ENCODE results near the gene ABI3BP.

DNA sequence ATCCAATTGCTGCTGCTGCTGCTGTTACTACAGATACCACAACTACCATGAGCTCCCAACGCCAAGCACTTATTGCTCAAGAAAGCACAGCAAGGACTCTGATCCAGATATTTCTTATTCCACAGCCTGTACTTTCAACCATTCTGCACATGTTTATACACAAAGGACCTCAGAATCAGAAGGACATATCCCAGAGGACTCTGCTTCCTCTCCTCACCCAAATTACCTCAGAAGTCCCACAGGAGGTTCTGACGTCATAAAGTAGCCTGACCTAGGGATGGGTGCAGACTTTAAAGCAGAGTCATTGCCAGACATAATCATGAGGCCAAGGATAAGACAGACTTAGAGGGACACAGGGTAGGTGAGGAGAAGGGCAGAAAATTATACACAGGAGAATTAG lies 115.9 kb downstream of the ABI3BP start:
- no peak for TF ChIP-seq EZH2 (IDR thresholded peaks at IDR 0.05; ENCODE audit: low read length, unreplicated experiment)
- TF ChIP-seq, protein P1, sequence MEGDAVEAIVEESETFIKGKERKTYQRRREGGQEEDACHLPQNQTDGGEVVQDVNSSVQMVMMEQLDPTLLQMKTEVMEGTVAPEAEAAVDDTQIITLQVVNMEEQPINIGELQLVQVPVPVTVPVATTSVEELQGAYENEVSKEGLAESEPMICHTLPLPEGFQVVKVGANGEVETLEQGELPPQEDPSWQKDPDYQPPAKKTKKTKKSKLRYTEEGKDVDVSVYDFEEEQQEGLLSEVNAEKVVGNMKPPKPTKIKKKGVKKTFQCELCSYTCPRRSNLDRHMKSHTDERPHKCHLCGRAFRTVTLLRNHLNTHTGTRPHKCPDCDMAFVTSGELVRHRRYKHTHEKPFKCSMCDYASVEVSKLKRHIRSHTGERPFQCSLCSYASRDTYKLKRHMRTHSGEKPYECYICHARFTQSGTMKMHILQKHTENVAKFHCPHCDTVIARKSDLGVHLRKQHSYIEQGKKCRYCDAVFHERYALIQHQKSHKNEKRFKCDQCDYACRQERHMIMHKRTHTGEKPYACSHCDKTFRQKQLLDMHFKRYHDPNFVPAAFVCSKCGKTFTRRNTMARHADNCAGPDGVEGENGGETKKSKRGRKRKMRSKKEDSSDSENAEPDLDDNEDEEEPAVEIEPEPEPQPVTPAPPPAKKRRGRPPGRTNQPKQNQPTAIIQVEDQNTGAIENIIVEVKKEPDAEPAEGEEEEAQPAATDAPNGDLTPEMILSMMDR (conservative IDR thresholded peaks at IDR 0.05; ENCODE audit: low read depth, low read length): no peak
- TF ChIP-seq EZH2phosphoT487 (IDR thresholded peaks at IDR 0.05; ENCODE audit: borderline replicate concordance, low read length): no peak
